Adrenal gland (tissue), 5 donors: ENCODE results near the gene ZNF791.

Source experiments
- POLR2A ChIP-seq, 2 donors: fragments of 450-650 bp; IDR thresholded peaks; one replicate each; pipeline ENCODE4 v1.6.1; 2017; ENCODE audit warnings: antibody characterized with exemption in 2 of 2, mild to moderate bottlenecking in 2 of 2, moderate library complexity in 1 of 2
- TF ChIP-seq, protein P1 (sequence below), 6 experiments: fragments of 450-650 bp in 4 of 6; fragments of 200-600 bp in 2 of 6; sonication (generic) in 1 of 6; IDR thresholded peaks; 1 replicate in 5 of 6; 2 replicates in 1 of 6; pipeline versions ENCODE4 v1.5.1 to v1.8.0; 2016 to 2021; ENCODE audit warnings: antibody characterized with exemption in 6 of 6, mild to moderate bottlenecking in 2 of 6, moderate library complexity in 1 of 6
- donor health status: DM: no; HTN: no; CAD: no.

DNA sequence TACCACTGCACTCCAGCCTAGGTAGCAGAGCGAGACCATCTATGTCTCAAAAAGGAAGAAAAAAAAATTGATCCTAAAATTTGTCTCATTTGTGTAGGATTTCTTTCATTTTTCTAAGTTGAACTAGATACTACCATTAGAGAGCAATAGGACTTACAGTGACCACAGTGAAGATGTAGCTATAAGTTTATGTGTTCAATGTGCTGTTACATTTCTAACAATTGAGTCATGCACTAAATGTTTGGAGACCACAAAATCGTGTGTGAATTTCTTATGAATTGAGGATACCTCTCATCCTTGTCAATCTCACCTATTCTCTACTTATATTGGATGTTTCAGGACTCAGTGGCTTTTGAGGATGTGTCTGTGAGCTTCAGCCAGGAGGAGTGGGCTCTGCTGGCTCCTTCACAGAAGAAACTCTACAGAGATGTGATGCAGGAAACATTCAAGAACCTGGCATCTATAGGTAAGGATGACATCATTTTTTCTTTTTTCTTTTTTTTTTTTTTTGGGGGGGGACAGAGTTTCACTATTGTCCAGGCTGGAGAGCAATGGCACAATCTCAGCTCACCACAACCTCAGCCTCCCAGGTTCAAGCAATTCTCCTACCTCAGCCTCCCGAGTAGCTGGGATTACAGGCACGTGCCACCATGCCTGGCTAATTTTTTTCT lies 12.8 kb downstream of the ZNF791 start:
- TF ChIP-seq, protein P1, sequence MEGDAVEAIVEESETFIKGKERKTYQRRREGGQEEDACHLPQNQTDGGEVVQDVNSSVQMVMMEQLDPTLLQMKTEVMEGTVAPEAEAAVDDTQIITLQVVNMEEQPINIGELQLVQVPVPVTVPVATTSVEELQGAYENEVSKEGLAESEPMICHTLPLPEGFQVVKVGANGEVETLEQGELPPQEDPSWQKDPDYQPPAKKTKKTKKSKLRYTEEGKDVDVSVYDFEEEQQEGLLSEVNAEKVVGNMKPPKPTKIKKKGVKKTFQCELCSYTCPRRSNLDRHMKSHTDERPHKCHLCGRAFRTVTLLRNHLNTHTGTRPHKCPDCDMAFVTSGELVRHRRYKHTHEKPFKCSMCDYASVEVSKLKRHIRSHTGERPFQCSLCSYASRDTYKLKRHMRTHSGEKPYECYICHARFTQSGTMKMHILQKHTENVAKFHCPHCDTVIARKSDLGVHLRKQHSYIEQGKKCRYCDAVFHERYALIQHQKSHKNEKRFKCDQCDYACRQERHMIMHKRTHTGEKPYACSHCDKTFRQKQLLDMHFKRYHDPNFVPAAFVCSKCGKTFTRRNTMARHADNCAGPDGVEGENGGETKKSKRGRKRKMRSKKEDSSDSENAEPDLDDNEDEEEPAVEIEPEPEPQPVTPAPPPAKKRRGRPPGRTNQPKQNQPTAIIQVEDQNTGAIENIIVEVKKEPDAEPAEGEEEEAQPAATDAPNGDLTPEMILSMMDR (IDR thresholded peaks at IDR 0.05) = no peak
- TF ChIP-seq POLR2A (IDR thresholded peaks at IDR 0.05) = no peak
